Measurements from ENCODE around the gene MUC4. TPM values are rescaled to one million over a fixed set of nuclear protein-coding genes. Genes with fewer than 3 reads are reported as not detected.
A peak's percentile ranks its signal among the peaks of the same experiment; 100 is the strongest.

MUC4 gene
- total and polyA plus RNA-seq, 9 of the 15 experiments (the other 6 are each of a cell fraction or from before 2014, with no cell fraction given): under 0.01 to 0.21 (median 0.10) TPM; not detected in 4

DNA sequence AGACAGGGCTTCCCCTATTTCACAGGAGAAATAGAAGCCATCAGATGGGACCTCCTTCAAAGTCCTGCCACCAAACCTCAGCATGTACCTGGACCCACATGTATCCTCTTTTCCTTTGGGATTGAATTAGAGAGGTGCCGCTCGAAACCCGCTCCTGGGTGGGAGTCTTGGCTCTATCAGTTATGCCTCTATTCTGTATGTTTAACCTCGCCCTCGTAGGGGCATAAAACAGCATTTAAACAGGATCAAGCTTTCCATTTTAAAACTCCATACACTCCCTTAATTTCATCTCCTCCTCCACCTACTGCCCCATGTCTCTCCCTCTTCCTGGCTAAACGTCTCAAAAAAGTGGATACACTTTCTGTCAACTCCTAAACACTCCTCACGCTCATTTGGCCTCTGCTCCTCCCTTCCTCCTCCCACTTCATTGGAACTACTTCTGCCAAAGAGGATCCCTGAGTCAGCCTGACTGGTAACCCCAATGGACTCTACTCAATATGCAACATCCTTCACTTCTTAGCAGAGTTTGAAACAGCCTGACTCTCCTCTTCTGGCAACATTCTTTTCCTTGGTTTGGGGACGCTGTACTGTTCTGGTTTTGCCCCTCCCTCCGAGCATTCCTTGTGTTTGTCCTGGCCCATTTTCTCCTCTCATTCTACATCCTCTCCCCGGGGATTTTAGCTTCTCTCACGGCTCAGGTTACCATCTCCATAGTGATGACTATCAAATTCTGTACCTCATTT lies 114.0 kb downstream of the MUC4 start (continued):
- TF ChIP-seq, protein P1, sequence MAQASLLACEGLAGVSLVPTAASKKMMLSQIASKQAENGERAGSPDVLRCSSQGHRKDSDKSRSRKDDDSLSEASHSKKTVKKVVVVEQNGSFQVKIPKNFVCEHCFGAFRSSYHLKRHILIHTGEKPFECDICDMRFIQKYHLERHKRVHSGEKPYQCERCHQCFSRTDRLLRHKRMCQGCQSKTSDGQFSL (CRISPR knock-in tag; IDR thresholded peaks at IDR 0.05): no peak
- TF ChIP-seq, protein P1 (tag; IDR thresholded peaks at IDR 0.05): no peak
- TF ChIP-seq, protein P2, sequence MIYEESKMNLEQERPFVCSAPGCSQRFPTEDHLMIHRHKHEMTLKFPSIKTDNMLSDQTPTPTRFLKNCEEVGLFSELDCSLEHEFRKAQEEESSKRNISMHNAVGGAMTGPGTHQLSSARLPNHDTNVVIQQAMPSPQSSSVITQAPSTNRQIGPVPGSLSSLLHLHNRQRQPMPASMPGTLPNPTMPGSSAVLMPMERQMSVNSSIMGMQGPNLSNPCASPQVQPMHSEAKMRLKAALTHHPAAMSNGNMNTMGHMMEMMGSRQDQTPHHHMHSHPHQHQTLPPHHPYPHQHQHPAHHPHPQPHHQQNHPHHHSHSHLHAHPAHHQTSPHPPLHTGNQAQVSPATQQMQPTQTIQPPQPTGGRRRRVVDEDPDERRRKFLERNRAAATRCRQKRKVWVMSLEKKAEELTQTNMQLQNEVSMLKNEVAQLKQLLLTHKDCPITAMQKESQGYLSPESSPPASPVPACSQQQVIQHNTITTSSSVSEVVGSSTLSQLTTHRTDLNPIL (CRISPR knock-in tag; IDR thresholded peaks at IDR 0.05): peak; percentile 33; the same call in 1 of the 2 replicates
- TF ChIP-seq, protein P3, sequence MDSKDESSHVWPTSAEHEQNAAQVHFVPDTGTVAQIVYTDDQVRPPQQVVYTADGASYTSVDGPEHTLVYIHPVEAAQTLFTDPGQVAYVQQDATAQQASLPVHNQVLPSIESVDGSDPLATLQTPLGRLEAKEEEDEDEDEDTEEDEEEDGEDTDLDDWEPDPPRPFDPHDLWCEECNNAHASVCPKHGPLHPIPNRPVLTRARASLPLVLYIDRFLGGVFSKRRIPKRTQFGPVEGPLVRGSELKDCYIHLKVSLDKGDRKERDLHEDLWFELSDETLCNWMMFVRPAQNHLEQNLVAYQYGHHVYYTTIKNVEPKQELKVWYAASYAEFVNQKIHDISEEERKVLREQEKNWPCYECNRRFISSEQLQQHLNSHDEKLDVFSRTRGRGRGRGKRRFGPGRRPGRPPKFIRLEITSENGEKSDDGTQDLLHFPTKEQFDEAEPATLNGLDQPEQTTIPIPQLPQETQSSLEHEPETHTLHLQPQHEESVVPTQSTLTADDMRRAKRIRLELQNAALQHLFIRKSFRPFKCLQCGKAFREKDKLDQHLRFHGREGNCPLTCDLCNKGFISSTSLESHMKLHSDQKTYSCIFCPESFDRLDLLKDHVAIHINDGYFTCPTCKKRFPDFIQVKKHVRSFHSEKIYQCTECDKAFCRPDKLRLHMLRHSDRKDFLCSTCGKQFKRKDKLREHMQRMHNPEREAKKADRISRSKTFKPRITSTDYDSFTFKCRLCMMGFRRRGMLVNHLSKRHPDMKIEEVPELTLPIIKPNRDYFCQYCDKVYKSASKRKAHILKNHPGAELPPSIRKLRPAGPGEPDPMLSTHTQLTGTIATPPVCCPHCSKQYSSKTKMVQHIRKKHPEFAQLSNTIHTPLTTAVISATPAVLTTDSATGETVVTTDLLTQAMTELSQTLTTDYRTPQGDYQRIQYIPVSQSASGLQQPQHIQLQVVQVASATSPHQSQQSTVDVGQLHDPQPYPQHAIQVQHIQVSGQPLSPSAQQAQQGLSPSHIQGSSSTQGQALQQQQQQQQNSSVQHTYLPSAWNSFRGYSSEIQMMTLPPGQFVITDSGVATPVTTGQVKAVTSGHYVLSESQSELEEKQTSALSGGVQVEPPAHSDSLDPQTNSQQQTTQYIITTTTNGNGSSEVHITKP (IDR thresholded peaks at IDR 0.05; ENCODE audit: partially characterized antibody): peak; percentile 62
- TF ChIP-seq, protein P4, sequence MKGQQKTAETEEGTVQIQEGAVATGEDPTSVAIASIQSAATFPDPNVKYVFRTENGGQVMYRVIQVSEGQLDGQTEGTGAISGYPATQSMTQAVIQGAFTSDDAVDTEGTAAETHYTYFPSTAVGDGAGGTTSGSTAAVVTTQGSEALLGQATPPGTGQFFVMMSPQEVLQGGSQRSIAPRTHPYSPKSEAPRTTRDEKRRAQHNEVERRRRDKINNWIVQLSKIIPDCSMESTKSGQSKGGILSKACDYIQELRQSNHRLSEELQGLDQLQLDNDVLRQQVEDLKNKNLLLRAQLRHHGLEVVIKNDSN (CRISPR knock-in tag; IDR thresholded peaks at IDR 0.05): no peak
- TF ChIP-seq, protein P5, sequence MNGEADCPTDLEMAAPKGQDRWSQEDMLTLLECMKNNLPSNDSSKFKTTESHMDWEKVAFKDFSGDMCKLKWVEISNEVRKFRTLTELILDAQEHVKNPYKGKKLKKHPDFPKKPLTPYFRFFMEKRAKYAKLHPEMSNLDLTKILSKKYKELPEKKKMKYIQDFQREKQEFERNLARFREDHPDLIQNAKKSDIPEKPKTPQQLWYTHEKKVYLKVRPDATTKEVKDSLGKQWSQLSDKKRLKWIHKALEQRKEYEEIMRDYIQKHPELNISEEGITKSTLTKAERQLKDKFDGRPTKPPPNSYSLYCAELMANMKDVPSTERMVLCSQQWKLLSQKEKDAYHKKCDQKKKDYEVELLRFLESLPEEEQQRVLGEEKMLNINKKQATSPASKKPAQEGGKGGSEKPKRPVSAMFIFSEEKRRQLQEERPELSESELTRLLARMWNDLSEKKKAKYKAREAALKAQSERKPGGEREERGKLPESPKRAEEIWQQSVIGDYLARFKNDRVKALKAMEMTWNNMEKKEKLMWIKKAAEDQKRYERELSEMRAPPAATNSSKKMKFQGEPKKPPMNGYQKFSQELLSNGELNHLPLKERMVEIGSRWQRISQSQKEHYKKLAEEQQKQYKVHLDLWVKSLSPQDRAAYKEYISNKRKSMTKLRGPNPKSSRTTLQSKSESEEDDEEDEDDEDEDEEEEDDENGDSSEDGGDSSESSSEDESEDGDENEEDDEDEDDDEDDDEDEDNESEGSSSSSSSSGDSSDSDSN (IDR thresholded peaks at IDR 0.05; ENCODE audit: borderline replicate concordance in 1 of 2, low read depth in 2 of 2, low read length in 2 of 2): no peak
- TF ChIP-seq NRF1 (conservative IDR thresholded peaks at IDR 0.05 in 1 of 2, IDR thresholded peaks at IDR 0.05 in 1 of 2): peak; percentile 22 to 23; a peak in 1 of 4 replicates
- TF ChIP-seq TEAD4 (IDR thresholded peaks at IDR 0.05; ENCODE audit: low read length): peak; percentile 7; the same call in 1 of the 2 replicates
- no peak for TF ChIP-seq TEAD4 (CRISPR knock-in tag; IDR thresholded peaks at IDR 0.05; ENCODE audit: borderline replicate concordance)
- TF ChIP-seq ZC3H8 (IDR thresholded peaks at IDR 0.05): 0 out of 2 replicates have a peak, but pooled peaks have one; percentile 19
- TF ChIP-seq ZNF589 (CRISPR knock-in tag; IDR thresholded peaks at IDR 0.05; ENCODE audit: low read depth): no peak
- no peak for TF ChIP-seq ZNF282 (CRISPR knock-in tag; IDR thresholded peaks at IDR 0.05)
- TF ChIP-seq HCFC1 (IDR thresholded peaks at IDR 0.05; ENCODE audit: low read depth, low read length): peak; percentile 14; the same call in 1 of the 2 replicates
- no peak for TF ChIP-seq ZNF124 (CRISPR knock-in tag; IDR thresholded peaks at IDR 0.05)
- peak in 1 of 3 experiments; percentile 43 for TF ChIP-seq YY1 (IDR thresholded peaks at IDR 0.05; ENCODE audit: borderline replicate concordance in 1 of 3, control insufficient read depth in 1 of 3, extremely low read depth in 1 of 3, insufficient read depth in 3 of 3, insufficient read length in 1 of 3, insufficient replicate concordance in 2 of 3, low read depth in 1 of 3, low read length in 2 of 3)
- TF ChIP-seq ZNF507 (tag; conservative IDR thresholded peaks at IDR 0.05): no peak
- TF ChIP-seq CEBPB (tag; IDR thresholded peaks at IDR 0.05): no peak

Data from K562 (cell line).